GM21381 (cell line): Measurements from ENCODE around the gene SPEG.
"Not testable (repeated sequence)": the region's sequence is repeated elsewhere in the genome, so short reads cannot be mapped to it uniquely, and the experiment has no call there.

Experiments used
- ATAC-seq: cut with Tn5 transposase; IDR thresholded peaks from one replicate; pipeline ENCODE4 v1.9.1; 2021; ENCODE audit warnings: mild to moderate bottlenecking, moderate library complexity; ENCODE audit not compliant: unreplicated experiment

SPEG gene

DNA sequence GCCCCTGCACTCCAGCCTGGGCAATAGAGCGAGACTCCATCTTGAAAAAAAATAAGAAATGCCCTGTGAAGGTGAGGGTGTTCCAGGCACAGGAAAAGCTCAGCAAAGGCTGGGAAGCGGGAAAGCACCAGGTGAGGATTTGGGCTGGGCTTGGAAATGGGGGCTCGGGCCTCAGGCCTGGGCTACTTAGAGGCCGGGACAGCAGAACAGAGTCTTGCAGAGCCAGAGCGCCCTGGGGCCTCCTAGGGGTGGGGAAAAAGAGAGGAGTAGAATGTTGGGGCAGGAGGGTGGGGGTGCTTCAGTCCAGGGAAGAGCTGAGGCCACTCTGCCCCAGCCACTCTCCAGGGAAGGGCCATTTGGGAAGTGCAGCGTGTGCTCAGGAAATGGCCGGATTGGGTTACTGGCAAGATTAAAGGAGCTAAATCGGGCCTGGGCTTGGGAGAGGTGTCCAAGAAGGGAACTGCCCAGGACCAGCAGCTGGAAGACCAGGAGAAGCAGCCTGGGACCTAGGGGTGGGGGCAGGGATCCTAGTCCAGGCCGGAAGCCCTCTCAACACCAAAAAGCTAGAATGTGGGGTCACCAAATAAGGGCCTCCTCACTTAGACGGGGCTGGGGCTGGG is 30.2 kb upstream of the SPEG start:
- ATAC-seq, result no peak

DNA sequence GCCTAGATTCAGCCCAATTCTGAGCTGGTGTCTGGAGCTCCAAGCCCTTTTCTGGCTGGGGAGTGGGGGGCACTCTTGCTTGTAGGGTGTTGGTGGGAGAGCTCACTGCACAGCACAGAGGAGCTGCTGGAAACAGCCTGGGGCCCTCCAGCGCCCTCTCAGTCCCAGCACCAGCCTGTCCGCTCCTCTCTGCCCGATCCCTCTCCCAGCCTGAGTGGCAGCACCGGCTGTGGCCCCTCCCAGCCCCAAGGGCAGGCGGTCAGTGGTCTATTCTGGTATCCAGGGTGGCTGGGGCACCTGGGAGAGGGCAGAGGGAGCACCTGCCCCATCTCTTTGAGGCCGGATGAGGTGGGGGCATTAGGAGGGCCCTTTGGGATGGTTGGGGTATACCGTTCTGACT is 29.7 kb upstream of the SPEG start:
- ATAC-seq, result no peak

DNA sequence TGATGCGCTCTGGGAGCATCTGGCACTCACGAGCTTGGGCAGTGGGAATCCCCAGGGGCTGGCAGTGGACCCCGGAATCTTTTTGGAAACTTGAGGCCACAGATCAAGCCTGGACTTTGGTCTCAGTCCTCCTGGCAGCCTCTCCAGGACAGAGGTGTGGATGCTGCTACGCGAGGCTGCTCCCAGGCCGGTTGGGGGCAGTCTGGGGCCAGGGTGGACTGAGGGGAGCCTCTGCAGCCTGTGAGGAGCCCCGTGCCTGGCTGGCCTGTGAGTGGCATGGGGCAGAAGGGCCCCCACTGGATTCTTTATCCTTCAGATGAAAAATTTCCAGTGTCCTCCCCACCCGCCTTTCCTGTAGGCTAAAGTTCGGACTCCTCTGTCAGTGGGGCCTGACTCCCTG is 29.2 kb upstream of the SPEG start:
- no peak for ATAC-seq

DNA sequence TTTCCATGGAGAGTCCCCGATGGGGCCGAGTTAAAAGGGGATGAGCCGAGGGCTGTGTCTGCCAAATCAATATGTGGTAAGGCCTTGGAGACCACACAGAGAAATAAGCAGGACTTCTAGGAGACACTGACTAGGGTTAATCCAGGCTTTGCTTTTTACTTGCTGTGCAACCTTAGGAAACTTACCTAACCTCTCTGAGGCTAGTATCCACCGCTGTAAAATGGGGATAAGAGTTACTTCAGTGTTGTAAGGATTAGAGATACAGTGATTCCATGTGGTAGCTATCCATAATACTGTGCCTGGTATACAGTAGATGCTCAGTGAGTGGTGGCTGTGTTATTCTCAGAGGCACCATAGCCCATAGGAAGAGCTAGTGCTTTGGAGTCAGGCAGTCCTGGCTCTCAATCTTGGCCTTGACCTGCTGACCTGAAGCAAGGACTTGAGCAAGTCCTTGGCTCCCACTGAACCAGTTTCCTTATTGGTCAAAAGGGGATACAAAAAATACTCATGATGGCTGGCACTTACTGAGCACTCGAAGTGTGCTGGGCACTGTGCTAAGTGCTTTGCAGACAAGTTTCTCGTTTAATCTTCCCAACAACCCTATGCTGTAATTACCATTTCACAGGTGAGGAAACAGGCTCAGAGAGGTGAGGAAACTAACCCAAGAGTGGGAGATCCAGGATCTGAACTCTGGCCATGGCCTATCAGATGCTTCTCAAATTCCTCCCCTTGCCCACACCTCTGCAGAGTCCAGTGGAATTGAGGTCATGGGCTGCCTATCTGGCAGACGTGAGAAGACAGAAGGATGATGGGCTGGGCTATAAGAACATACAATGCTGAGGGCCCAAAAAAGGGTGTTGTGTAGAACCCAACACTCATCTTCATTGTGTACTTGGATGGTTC is 28.4 kb upstream of the SPEG start:
- ATAC-seq, result no peak

DNA sequence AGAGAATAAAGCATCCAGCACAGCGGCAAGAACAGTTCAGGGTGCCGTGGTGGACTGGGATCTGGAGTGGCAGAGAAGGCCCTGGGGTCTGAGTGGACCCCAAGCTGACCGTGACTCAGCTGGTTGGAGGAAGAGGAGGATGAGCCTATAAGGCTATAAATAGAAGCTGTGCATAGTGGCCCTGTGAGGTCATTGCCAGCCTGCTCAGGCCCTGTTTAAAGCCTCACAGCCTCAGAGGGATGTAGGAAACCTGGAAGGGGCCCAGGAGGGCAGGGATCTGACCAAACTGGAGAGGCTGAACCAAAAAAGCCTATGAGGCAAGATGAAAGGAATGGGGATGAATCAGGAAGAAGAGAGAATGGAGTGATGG is 27.8 kb upstream of the SPEG start:
- no peak for ATAC-seq

DNA sequence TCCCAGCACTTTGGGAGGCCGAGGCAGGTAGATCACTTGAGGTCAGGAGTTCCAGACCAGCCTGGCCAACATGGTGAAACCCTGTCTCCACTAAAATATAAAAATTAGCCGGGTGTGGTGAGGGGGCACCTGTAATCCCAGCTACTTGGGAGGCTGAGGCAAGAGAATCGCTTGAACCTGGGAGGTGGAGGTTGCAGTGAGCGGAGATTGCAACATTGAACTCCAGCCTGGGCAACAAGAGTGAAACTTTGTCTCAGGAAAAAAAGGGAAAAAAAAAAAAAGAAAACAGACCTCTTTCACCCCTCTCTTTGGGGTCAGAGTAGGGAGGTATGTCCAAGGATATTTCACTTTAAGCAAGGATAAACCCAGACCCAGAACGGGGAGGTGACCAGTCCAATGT is 27.3 kb upstream of the SPEG start:
- ATAC-seq, result not testable (repeated sequence)

DNA sequence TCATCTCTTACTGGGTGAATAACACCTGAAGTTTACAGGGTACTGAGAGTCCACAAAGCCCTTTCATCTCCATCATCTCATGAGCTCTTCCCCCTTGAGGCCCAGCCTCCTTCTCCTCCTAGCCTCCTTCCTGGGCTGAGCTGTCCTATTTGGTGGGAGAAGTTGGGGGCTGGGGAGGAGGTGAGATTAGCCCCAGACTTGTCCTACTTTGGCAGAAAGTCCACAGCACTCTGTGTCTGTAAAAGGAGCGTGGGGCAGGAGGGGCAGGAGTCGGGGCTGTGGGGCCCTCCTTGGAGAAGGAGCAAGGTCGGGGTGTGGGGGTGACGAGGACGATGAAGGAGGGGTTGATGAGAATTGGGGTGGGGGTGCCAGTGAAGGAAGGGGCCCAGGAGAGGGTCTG is 26.4 kb upstream of the SPEG start:
- ATAC-seq, result no peak

DNA sequence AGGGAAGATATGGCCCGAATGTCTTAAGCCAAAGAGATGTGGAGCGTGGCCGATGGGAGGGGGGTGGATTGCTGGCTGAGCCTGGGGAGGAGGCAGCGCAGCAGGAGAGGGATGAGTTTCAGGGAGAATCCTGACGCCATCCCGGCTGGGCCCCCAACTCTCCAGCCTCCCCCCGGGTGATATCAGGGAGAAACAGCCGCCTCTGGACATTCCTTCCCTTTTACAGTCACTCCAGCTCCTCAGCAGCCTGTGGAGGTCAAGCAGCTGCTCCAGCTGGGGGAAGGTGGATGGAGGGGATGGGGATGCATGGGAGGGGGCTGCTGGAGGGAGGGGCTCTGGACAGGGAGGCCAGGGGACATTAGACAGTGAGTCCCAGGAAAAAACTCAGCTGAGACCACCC is 26.0 kb upstream of the SPEG start:
- ATAC-seq, result no peak

DNA sequence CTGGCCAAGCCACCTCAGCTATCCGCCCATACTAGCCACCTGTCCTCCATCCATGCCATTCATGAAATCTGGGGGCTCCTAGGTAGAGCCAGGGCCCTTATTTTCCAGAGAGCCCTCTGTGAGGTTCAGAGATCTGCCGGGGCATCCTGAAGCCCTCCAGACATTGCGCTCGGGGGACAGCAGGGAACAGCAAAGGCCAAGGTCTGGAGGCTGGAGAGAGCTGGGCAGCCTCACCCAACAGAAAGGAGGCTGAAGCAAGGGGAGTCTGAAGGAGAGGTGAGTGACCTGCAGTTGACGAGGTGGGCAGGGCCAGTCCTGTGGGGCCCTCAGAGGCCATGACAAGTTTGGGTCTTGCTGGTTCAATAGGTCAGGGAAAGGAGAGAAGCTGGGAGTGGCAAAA is 25.0 kb upstream of the SPEG start:
- ATAC-seq, result no peak

DNA sequence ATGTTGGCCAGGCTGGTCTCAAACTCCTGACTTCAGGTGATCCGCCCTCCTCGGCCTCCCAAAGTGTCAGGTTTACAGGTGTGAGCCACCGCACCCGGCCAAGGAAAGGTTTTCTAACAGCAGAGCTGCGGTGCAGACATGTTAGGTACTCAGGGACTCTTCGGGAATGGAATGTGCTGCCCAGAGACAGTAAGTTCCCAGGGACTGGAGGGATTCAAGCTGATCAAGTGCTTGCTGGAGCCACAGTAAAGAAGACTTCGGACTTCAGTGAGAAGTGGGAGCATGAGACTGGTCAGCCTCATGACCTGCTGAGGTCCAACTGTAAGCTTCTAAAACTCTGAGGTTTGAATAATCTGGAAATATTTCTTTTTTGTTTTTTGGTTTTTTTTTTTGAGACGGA is 24.3 kb upstream of the SPEG start:
- no peak for ATAC-seq

DNA sequence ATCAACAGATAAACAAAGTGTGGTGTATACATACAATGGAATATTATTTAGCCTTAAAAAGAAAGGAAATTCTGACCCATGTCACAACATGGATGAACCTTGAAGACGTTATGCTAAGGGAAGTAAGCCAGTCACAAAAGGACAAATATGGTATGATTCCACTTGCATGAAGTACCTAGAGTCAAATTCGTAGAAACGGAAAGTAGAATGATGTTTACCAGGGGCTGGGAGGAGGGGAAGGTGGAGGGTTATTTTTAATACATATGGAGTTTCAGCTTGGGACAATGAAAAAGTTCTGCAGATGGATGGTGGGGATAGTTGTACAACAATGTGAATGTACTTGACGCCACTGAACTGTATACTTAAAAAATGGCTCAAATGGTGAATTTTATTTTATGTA is 19.8 kb upstream of the SPEG start:
- no peak for ATAC-seq

DNA sequence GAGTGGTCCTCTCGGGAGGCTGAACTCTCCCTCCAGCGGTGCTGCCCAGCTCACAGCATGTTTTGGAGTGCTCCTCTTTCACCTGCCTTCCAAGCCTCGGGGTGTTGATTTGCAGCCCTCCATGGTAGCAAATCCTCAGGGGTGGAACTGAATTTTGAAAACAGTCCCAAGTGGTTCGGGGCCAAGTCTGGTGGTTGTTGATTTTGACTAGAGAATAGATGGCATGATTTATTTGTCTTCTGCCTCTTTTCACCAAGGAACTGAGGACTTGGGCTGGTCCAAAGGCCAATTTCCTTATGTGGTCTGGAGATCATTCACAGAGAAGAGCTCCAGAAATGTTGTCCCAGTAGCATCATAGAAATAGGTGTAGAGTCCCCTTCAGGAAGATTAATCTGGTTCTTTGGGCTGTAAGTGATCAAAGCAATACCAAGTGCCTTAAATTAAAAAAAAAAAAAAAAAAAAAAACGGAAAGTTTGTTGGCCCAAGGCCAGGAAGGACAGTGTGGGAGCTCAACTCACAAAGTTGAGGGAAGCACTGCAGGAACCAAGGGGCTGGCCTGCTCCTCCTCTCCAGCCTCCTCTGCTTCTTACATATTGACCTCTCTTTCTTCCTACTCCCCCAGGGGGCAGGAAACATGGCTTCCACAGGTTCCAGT is 18.9 kb upstream of the SPEG start:
- ATAC-seq, result no peak

DNA sequence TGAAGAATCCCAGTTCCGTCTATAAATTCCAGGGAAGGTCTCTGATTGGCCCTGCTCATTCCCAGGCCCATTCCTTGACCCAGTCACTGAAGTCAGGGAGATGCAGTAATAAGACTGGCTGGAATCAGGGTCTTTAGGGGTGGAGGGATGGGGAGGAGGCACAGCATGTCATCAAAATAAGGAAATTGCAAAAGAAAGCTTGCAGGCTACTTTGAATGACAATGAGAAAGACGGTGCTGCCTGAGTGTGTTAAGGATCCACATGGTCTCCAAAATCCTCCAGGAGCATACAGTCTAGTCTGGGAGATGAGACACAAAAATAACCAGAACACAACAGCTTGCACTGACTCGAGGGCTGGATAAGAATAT is 18.4 kb upstream of the SPEG start:
- no peak for ATAC-seq

DNA sequence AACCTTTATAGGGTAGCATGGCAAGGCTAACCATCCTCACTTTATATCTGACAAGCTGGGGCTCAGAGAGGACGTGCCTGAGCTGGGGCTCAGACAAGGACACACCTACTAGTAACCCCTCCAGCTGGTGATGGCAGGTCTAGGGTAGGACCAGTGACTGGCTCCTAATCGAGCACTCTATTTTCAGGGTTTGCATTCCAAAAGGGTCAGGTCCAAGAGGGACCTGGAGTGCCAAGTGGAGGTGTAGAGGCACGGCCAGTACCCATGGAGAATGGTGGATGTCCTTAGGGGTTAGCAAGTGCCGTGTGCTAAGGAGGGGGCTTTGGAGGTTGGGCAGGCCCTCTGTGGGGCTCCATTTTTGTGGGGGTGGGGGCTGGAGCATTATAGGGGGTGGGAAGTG is 17.7 kb upstream of the SPEG start:
- no peak for ATAC-seq

DNA sequence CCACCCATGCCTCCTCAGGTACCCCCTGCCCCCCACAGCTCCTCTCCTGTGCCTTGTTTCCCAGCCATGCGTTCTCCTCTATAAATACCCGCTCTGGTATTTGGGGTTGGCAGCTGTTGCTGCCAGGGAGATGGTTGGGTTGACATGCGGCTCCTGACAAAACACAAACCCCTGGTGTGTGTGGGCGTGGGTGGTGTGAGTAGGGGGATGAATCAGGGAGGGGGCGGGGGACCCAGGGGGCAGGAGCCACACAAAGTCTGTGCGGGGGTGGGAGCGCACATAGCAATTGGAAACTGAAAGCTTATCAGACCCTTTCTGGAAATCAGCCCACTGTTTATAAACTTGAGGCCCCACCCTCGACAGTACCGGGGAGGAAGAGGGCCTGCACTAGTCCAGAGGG is 17.3 kb upstream of the SPEG start:
- ATAC-seq, result no peak

DNA sequence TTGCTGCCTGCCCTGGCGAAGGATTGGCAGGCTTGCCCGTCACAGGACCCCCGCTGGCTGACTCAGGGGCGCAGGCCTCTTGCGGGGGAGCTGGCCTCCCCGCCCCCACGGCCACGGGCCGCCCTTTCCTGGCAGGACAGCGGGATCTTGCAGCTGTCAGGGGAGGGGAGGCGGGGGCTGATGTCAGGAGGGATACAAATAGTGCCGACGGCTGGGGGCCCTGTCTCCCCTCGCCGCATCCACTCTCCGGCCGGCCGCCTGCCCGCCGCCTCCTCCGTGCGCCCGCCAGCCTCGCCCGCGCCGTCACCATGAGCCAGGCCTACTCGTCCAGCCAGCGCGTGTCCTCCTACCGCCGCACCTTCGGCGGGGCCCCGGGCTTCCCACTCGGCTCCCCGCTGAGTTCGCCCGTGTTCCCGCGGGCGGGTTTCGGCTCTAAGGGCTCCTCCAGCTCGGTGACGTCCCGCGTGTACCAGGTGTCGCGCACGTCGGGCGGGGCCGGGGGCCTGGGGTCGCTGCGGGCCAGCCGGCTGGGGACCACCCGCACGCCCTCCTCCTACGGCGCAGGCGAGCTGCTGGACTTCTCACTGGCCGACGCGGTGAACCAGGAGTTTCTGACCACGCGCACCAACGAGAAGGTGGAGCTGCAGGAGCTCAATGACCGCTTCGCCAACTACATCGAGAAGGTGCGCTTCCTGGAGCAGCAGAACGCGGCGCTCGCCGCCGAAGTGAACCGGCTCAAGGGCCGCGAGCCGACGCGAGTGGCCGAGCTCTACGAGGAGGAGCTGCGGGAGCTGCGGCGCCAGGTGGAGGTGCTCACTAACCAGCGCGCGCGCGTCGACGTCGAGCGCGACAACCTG is 16.3 kb upstream of the SPEG start, which contains the start of gene DES:
Gene DES (plus strand): TSS at position 223 of the 857 bp plus-strand sequence. CDS start 86 bp downstream, at position 309.
- no peak for ATAC-seq

DNA sequence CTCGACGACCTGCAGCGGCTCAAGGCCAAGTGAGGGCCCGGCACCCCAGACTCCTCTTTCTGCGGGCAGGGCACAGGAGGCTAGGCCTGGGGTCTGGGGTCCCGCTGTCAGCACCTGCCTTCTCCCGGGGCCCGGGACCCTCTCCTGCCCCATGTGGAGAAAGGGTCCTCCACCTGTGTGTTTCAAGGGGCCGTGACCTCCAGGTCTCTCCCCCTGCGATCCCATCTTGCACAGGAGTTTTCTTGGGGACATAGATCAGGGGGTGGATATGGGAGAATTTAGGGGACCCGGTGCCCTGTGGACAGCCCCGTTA is 15.7 kb upstream of the SPEG start:
- ATAC-seq, result no peak

DNA sequence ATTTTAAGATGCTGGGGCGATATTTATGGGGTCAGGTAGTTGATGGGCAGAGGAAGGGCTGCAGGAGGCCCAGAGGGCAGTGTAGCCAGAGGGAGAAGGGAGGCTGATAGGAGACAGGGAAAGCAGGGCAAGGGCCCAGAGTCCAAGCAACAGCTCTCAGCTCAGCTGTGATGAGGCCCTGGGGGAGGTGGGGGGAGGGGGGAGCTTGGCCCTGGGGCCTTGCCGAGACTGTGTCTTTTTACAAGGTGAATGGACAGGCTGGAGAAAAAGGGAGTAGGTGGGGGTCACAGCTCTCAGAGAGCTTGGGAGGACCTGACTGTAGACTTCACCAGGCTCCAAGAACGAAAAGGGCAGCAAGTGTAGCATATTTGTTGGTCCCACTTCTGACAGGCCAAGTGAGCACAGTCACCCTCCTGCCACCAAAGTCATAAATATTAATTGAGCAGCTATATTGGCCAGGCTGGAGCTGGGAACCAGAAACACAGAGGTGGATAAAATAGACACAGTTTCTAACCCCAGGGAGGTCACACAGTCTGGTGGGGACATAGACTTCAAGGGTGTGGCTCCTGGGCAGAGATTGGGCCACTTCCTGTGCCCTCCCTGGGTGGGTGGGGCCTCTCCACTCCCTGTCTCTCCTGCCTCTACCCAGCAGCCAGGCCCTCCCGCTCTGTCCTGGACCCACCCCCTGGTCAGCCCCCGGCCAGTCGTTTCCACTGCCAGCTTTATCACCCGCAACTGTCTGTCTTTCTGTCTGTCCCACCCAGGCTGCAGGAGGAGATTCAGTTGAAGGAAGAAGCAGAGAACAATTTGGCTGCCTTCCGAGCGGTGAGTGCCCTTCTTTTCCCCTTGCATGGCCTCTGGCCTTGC is 15.1 kb upstream of the SPEG start:
- no peak for ATAC-seq

DNA sequence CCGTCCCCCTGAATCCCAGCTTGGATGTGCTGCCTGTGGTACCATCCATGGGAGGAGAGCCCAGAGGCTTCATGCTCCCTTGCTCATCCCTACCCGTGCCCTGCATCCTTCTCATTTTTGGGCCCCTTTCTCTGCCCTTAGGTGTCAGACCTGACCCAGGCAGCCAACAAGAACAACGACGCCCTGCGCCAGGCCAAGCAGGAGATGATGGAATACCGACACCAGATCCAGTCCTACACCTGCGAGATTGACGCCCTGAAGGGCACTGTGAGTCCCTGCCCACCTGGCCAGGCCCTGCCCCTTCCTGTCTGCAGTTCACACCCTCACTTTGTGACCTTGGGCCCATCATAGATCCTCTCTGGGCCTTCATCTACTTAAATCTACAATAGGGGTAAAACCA is 14.0 kb upstream of the SPEG start:
- no peak for ATAC-seq

DNA sequence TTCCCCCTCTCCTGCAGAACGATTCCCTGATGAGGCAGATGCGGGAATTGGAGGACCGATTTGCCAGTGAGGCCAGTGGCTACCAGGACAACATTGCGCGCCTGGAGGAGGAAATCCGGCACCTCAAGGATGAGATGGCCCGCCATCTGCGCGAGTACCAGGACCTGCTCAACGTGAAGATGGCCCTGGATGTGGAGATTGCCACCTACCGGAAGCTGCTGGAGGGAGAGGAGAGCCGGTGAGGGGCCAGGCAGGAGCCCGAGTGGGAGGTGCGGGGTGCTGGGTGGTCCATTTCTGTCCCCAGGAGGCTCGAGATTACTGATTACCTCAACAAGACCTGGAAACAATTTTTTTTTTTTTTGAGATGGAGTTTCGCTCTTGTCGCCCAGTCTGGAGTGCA is 13.3 kb upstream of the SPEG start:
- no peak for ATAC-seq
